ENCODE measurements around the gene OR2F2.

Gene OR2F2, protein sequence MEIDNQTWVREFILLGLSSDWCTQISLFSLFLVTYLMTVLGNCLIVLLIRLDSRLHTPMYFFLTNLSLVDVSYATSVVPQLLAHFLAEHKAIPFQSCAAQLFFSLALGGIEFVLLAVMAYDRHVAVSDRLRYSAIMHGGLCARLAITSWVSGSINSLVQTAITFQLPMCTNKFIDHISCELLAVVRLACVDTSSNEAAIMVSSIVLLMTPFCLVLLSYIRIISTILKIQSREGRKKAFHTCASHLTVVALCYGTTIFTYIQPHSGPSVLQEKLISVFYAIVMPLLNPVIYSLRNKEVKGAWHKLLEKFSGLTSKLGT

DNA sequence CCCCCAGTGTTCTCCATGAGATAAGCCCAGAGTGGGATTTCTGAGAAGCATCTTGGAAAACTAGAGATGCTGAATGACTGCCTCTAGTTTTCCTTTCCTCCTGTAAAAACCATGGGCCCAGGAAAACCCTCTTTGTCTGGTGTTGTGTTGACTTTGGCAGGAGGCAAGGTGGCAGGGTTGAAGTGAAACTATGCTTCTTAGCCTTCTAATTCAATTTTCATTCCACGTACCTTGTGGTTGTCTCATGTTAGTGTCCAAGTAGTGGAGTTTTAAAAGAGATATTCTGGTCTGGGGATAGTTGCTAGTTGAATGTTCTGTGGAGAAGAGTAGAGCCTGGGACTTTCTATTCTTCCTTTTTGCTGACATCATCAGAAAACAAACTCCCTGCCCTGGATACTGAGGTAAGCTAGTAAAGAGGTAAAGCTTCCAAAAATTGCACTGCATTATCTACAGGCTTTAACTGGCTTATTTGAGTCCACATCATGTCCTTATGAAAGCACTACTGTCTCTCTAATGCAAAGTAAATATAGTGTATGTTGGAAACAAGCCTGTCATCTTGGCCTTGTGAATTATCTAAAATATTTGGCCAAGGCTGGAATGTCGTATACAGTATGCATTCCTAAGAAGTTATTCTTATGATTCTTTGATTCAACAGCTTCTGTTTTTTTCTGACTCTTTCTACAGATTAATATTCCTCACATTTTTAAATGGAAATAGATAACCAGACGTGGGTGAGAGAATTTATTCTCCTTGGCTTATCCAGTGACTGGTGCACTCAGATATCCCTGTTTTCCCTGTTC is at the start of gene OR2F2:
OR2F2 (plus strand) TSS at position 708 of the 800 bp plus-strand sequence; CDS start at position 708, 0 bp downstream.
- DNase-seq (ENCODE audit: low read depth) = peak; percentile 11
- TF ChIP-seq, protein P1, sequence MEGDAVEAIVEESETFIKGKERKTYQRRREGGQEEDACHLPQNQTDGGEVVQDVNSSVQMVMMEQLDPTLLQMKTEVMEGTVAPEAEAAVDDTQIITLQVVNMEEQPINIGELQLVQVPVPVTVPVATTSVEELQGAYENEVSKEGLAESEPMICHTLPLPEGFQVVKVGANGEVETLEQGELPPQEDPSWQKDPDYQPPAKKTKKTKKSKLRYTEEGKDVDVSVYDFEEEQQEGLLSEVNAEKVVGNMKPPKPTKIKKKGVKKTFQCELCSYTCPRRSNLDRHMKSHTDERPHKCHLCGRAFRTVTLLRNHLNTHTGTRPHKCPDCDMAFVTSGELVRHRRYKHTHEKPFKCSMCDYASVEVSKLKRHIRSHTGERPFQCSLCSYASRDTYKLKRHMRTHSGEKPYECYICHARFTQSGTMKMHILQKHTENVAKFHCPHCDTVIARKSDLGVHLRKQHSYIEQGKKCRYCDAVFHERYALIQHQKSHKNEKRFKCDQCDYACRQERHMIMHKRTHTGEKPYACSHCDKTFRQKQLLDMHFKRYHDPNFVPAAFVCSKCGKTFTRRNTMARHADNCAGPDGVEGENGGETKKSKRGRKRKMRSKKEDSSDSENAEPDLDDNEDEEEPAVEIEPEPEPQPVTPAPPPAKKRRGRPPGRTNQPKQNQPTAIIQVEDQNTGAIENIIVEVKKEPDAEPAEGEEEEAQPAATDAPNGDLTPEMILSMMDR (IDR thresholded peaks at IDR 0.05; ENCODE audit: control insufficient read depth, insufficient read depth, low read depth, low read length, missing control alignments) = no peak
- no peak within 1 kb of the TSS for H3K4me3 ChIP-seq (ENCODE audit: control insufficient read depth, low read depth, low read length)

DNA sequence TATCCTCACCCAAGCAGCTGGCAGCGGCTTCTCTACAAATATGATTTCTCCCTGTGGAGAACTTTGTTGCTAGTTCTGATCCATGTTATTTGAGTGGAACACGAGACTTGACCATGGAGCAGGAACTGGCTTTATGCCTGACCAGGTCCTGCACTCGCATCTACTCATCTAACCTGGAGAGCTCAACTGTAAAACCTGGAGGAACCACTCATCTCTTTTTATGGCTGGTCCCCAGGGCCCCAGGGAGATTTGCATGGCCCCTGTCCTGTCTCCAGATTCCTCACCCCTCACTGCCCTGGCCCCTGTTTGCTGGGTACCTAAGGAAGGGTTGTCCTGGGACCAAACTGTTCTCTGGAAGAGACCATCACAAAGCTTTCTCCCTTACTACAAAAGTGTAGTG is 49.1 kb upstream of the OR2F2 start:
- TF ChIP-seq, protein P1 (IDR thresholded peaks at IDR 0.05; ENCODE audit: control insufficient read depth, insufficient read depth, low read depth, low read length, missing control alignments) = no peak
- no peak for DNase-seq (ENCODE audit: low read depth)
- no peak overlapping the region for H3K4me3 ChIP-seq (ENCODE audit: control insufficient read depth, low read depth, low read length)

DNA sequence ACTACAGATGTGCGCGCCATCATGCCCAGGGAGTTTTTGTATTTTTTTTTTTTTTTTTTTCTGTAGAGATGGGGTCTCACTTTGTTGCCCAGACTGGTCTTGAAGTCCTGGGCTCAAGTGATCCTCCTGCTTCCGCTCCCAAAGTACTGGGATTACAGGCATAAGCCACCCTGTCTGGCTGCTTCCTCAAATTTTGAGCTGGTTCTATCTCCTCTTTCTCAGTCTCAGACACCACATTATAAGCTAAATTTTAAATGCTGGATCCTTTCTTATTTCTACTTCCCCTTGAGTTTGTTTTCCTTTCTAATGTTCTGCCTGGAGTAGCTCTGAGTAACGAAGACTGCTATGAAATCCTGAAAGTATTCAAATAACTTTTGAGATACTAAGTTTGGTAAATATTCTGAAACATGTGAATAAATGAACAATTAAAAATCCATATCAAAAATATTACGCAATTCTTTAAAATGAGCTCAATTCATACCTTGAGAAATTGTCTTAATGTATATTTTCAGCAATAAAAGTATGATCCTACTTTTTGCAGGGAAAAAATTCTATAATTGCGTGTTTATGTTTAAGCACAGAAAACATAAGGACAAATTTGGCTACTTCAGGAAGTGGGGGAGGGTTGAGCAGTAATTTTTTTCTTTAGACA is 48.1 kb upstream of the OR2F2 start:
- H3K4me3 ChIP-seq (ENCODE audit: control insufficient read depth, low read depth, low read length) = no peak overlapping the region
- DNase-seq (ENCODE audit: low read depth) = no peak
- TF ChIP-seq, protein P1 (IDR thresholded peaks at IDR 0.05; ENCODE audit: control insufficient read depth, insufficient read depth, low read depth, low read length, missing control alignments) = no peak

DNA sequence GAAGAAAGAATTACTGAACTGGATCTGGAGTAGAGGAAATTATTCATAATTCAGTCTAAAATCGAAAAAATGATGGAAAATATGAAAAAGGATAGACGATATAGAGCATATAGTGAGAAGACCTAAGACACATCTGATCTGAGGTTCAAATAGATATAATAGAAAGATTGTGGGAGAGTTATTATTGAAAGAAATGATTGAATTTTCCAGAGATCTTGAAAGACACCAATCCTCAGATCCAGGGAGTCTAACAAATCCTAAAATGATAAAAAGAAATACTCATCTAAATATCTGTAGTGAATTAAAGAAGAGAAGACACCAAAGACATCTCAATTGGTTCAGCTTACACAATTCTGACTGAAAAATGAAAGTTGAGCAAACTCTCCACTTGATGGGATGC is 46.0 kb upstream of the OR2F2 start:
- no peak for DNase-seq (ENCODE audit: low read depth)
- no peak overlapping the region for H3K4me3 ChIP-seq (ENCODE audit: control insufficient read depth, low read depth, low read length)
- TF ChIP-seq, protein P1 (IDR thresholded peaks at IDR 0.05; ENCODE audit: control insufficient read depth, insufficient read depth, low read depth, low read length, missing control alignments) = no peak

DNA sequence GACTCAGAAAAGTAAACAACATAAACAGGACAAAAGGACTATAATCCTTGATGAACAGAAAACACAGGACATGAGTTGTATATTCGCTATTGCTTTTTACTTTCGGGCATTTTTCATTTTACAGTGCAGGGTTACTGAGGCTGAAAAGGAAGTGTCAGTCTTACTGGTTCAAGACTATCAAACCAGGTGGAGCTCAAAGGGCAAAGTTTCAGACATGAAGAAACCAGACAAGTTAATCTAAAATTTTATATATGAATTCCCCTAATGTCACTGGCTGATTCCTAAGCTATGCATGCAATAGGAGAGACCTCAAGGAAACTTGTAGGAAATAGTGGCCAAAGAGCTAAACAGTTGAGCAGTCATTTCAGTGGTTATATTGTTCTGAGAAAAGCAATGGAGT is 44.5 kb upstream of the OR2F2 start:
- H3K4me3 ChIP-seq (ENCODE audit: control insufficient read depth, low read depth, low read length) = no peak overlapping the region
- TF ChIP-seq, protein P1 (IDR thresholded peaks at IDR 0.05; ENCODE audit: control insufficient read depth, insufficient read depth, low read depth, low read length, missing control alignments) = no peak
- no peak for DNase-seq (ENCODE audit: low read depth)

DNA sequence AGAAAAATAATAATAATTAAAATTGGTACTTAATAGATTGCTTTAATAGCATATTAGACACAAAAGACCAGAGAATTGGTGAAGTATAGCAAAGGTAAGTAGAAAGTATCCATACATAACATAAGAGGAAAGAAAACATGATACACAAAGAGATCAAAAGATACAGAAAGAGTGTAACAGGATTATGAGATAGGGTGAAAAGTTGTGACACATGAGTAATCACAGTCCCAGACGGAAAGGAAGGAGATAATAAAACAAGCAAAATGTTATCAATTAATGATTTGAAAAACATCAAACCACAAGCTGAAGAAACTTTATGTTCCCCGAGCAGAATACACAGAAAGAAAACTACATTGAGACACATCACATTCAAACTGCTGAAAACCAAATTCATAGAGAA is 43.6 kb upstream of the OR2F2 start:
- no peak for DNase-seq (ENCODE audit: low read depth)
- H3K4me3 ChIP-seq (ENCODE audit: control insufficient read depth, low read depth, low read length) = no peak overlapping the region
- TF ChIP-seq, protein P1 (IDR thresholded peaks at IDR 0.05; ENCODE audit: control insufficient read depth, insufficient read depth, low read depth, low read length, missing control alignments) = no peak

Measured in AG09309 (cell line).